HL-60 (cell line): ENCODE data around the gene RFXAP.

ENCODE experiments used
- DNase-seq, 2 experiments: peaks; one replicate each; pipeline ENCODE4 v3.0.0-alpha.2; 2010 to 2020; ENCODE audit warnings: low read depth in 1 of 2, low spot score in 1 of 2
- H3K27ac ChIP-seq: fragments of 250-450 bp; sonication (Bioruptor Pico); replicated peaks from 2 replicates; pipeline ENCODE4 v1.5.1; 2020; ENCODE audit warnings: mild to moderate bottlenecking, moderate library complexity
- H3K27me3 ChIP-seq: fragments of 250-450 bp; sonication (Bioruptor Pico); 2 replicates; pipeline ENCODE4 v1.5.1; 2021; ENCODE audit warnings: mild to moderate bottlenecking, moderate library complexity; ENCODE audit not compliant: insufficient read depth, poor library complexity, severe bottlenecking
- H3K4me3 ChIP-seq: replicated peaks from 2 replicates; pipeline ENCODE4 v1.5.1; 2011; ENCODE audit warnings: mild to moderate bottlenecking, control low read depth, low read length; ENCODE audit not compliant: insufficient read depth
- CTCF ChIP-seq: IDR thresholded peaks from one replicate; pipeline ENCODE4 v1.5.1; 2011; ENCODE audit warnings: low read length, control low read depth, inconsistent platforms; ENCODE audit not compliant: insufficient read depth
- GABPA ChIP-seq: IDR thresholded peaks from 2 replicates; pipeline ENCODE4 v1.6.1; 2012; ENCODE audit warnings: low read depth
- POLR2AphosphoS5 ChIP-seq: IDR thresholded peaks from 2 replicates; pipeline ENCODE4 v1.6.1; 2012; ENCODE audit warnings: low read depth
- REST ChIP-seq: IDR thresholded peaks from 2 replicates; pipeline ENCODE4 v1.6.1; 2012; ENCODE audit warnings: low read depth; ENCODE audit not compliant: insufficient replicate concordance
- SPI1 ChIP-seq: IDR thresholded peaks from 2 replicates; pipeline ENCODE4 v1.6.1; 2012; ENCODE audit warnings: low read depth, mild to moderate bottlenecking, borderline replicate concordance

Gene RFXAP

DNA sequence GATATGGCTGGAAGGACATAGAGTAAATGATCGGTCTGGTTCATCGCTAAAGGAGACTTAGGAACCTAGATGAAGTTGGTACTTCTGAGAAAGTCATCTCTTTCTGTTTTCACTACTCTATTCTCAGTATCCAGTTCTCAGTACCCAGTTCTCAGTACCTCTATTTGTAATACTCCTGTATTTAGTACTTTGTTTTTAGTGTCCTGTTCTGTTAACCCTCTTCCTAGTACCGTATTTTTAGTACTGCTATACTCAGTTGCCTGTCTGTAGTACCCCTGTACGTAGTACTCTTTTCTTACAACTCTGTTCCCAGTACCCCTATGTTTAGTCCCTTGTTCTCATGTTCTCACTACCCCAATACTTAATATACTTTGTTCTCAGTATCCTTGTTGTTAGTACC lies 1.2 kb downstream of the RFXAP start:
- no peaks in the 10 kb centered on the region for H3K27me3 ChIP-seq
- peak overlapping the region; percentile 85 for H3K27ac ChIP-seq
- TF ChIP-seq GABPA (no peak), REST (no peak), CTCF (no peak), POLR2AphosphoS5 (no peak), SPI1 (no peak)
- H3K4me3 ChIP-seq = peak overlapping the region; percentile 89
- DNase-seq = no peak

DNA sequence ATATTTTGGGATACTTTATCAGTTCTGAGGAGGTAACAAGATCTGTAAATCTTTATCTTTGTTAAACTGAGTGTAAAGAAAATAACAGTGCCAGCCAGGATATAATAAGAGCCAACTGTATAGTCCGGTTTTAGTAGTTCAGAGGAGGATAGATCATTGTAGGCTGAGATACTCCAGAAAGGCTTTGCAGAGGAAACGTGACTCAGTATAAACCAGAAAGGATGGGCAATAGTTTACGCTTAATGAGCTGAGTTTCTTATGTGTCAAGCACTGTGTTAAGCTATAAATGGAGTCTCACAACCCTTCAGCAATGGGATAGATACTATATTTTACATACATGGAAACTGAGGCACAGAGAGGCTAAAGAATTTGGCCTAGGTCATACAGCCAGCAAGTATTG lies 3.8 kb downstream of the RFXAP start:
- Histone ChIP-seq H3K27ac (no peak overlapping the region), H3K4me3 (no peak overlapping the region)

DNA sequence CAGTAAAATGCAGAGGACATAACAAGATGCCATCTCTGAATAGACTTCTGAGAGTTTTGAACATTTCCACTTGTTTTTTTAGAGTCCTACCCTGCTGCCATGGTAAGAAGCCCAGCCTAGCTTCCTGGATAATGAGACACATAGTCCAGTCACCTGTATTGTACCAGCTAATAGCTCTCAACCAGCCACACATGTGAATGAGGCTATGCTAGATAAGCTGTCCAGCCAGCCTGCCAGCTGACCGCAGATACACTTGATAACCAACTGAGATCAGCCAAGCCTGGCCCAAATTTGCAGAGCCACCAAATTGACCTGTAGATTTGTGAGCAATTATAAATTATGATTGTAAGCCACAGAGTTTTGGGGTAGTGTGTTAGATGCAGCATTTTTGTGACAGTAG lies 10.7 kb downstream of the RFXAP start:
- H3K27me3 ChIP-seq = no peaks in the 10 kb centered on the region
- TF ChIP-seq CTCF (no peak), REST (no peak), GABPA (no peak), POLR2AphosphoS5 (no peak), SPI1 (no peak)

More for the DNA sequence above, 3.8 kb downstream of the RFXAP start:
- H3K27me3 ChIP-seq = no peaks in the 10 kb centered on the region
- DNase-seq = no peak
- no peak for TF ChIP-seq REST
- TF ChIP-seq SPI1 = no peak
- TF ChIP-seq GABPA = no peak
- TF ChIP-seq CTCF = no peak
- no peak for TF ChIP-seq POLR2AphosphoS5

More for the DNA sequence above, 10.7 kb downstream of the RFXAP start:
- no peak for DNase-seq
- Histone ChIP-seq H3K27ac (no peak overlapping the region), H3K4me3 (no peak overlapping the region)
